Measurements from ENCODE around the gene UBE2O.

GRCh38 chr17:76360461-76360860 lies 92.5 kb downstream of the UBE2O start:
- no peak for TF ChIP-seq CTCF (IDR thresholded peaks at IDR 0.05)
- no peak for TF ChIP-seq POLR2A (IDR thresholded peaks at IDR 0.05)

All from upper lobe of left lung (tissue), 4 donors.